Common myeloid progenitor, CD34-positive (primary cell): ENCODE results near the gene MBOAT1.

Experiments used
- CTCF ChIA-PET: fragments of 350-600 bp; sonication (Branson Sonifier 250); formaldehyde crosslinking; loops from one replicate; lab custom pipeline; 2021; ENCODE audit warnings: antibody characterized with exemption; lab: Charles Lee
- POLR2A ChIA-PET: fragments of 350-600 bp; sonication (Branson Sonifier 250); formaldehyde crosslinking; loops from one replicate; lab custom pipeline; 2021; ENCODE audit warnings: antibody characterized with exemption; lab: Charles Lee
- DNase-seq, 3 donors: peaks; one replicate each; pipeline versions ENCODE4 v3.0.0 to v3.0.0-alpha.2; 2013
- H3K27ac ChIP-seq, 2 experiments: 1 replicate in 1 of 2; 2 replicates in 1 of 2; pipeline ENCODE4 v1.7.0; 2013; ENCODE audit warnings: inconsistent platforms in 2 of 2, low read length in 2 of 2, mild to moderate bottlenecking in 2 of 2, low read depth in 1 of 2, moderate library complexity in 1 of 2; ENCODE audit not compliant: severe bottlenecking in 2 of 2, insufficient read depth in 1 of 2, poor library complexity in 1 of 2
- H3K27me3 ChIP-seq, 5 experiments: replicated peaks in 2 of 5; 1 replicate in 3 of 5; 2 replicates in 2 of 5; pipeline versions ENCODE4 v1.6.1 to v1.7.0; 2013; ENCODE audit warnings: low read length in 4 of 5, mild to moderate bottlenecking in 2 of 5, moderate library complexity in 2 of 5, inconsistent platforms in 1 of 5; ENCODE audit not compliant: insufficient read depth in 5 of 5, control insufficient read depth in 4 of 5
- H3K36me3 ChIP-seq, 4 experiments: 1 replicate in 2 of 4; 2 replicates in 2 of 4; pipeline versions ENCODE4 v1.6.1 to v1.7.0; 2013; ENCODE audit warnings: low read length in 3 of 4, control low read depth in 1 of 4, mild to moderate bottlenecking in 1 of 4; ENCODE audit not compliant: control insufficient read depth in 4 of 4, insufficient read depth in 4 of 4
- H3K4me1 ChIP-seq, 4 experiments: 1 replicate in 3 of 4; 2 replicates in 1 of 4; pipeline versions ENCODE4 v1.6.1 to v1.7.1; 2013; ENCODE audit warnings: low read length in 3 of 4, mild to moderate bottlenecking in 3 of 4, control low read depth in 1 of 4, inconsistent platforms in 1 of 4, moderate library complexity in 1 of 4; ENCODE audit not compliant: control insufficient read depth in 4 of 4, insufficient read depth in 4 of 4; ENCODE audit errors: control extremely low read depth in 1 of 4
- H3K4me3 ChIP-seq, 7 experiments: 1 replicate in 4 of 7; 2 replicates in 3 of 7; pipeline versions ENCODE4 v1.5.1 to v1.7.0; 2013; ENCODE audit warnings: mild to moderate bottlenecking in 7 of 7, low read length in 6 of 7, moderate library complexity in 6 of 7, inconsistent platforms in 2 of 7, low read depth in 2 of 7, control low read depth in 1 of 7; ENCODE audit not compliant: insufficient read depth in 4 of 7, control insufficient read depth in 1 of 7; ENCODE audit errors: extremely low read depth in 1 of 7
- H3K9me3 ChIP-seq, 5 experiments: 1 replicate in 4 of 5; 2 replicates in 1 of 5; pipeline versions ENCODE4 v1.6.1 to v1.7.1; 2013; ENCODE audit warnings: low read length in 4 of 5, mild to moderate bottlenecking in 2 of 5, inconsistent platforms in 1 of 5, low read depth in 1 of 5, moderate library complexity in 1 of 5; ENCODE audit not compliant: control insufficient read depth in 4 of 5, insufficient read depth in 2 of 5; ENCODE audit errors: control extremely low read depth in 1 of 5
- WGBS: methylation state at CpG from one replicate; pipeline ENCODE4 v1.1.5; 2013; ENCODE audit not compliant: insufficient coverage; 5-methylcytosine and 5-hydroxymethylcytosine counted together

The MBOAT1 gene

DNA sequence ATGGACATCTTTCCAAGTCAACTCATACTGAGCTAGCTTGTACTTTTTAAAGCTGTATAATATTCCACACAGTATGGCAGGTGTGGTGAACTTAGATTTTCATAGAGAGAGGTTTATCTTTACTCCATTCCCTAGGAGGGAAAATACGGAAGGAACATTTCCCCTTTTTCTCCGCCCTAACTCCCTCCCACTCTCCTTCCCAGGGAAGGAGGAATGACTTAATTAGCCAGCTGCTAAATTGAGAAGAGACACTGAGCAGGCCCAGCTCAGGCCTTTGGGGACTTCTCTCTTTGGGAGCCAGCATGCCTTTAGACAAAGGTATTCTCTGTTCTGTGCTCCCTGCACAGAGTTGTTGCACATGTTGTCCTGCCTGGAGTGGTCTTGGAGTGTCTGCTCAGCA, 46.1 kb downstream of the MBOAT1 start:
- WGBS = no CpG with 5 or more reads among the region's 2 CpGs
- Histone ChIP-seq H3K9me3 (no peaks in the 10 kb centered on the region), H3K27me3 (no peaks in the 10 kb centered on the region), H3K4me3 (no peak overlapping the region), H3K27ac (no peak overlapping the region), H3K36me3 (peaks cover 0 to 12% (median 5%) of the 10 kb centered on the region in 4 experiments), H3K4me1 (peaks cover 0 to 19% (median 15%) of the 10 kb centered on the region in 4 experiments)
- ChIA-PET CTCF (no interaction called here), POLR2A (no interaction called here)
- DNase-seq = no peak

DNA sequence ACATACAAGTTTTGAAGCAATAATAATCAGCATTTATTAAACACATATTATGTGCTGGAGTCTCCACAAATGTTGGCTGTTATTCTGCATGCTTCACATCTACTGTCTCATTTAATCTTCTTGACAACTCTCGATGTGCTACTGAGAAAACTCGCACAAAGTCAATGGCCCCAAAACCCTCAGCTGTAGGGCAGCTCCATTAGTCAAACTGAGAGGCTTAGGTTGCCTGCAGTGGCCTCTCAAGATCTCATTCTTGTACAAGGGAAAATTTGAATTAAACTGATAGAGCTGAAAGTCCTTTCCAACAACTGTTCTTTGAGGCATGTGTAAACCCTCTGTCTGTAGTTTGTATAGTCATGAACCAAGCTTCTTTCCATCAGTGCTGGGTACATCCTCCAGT, 49.8 kb downstream of the MBOAT1 start:
- H3K4me1 ChIP-seq = no peaks in the 10 kb centered on the region
- no peak overlapping the region for H3K4me3 ChIP-seq
- ChIA-PET CTCF (interaction anchor here (1.0 kb wide), 1 partner anchor 8 kb away, joined by 3 read pairs; no protein-coding TSS in a partner anchor), POLR2A (no interaction called here)
- no peak for DNase-seq
- no peaks in the 10 kb centered on the region for H3K9me3 ChIP-seq
- peaks cover 0 to 12% (median 5%) of the 10 kb centered on the region in 4 experiments for H3K36me3 ChIP-seq
- 100% methylated on average over 1 of the region's 2 CpGs for WGBS
- H3K27me3 ChIP-seq = no peaks in the 10 kb centered on the region
- H3K27ac ChIP-seq = no peak overlapping the region

DNA sequence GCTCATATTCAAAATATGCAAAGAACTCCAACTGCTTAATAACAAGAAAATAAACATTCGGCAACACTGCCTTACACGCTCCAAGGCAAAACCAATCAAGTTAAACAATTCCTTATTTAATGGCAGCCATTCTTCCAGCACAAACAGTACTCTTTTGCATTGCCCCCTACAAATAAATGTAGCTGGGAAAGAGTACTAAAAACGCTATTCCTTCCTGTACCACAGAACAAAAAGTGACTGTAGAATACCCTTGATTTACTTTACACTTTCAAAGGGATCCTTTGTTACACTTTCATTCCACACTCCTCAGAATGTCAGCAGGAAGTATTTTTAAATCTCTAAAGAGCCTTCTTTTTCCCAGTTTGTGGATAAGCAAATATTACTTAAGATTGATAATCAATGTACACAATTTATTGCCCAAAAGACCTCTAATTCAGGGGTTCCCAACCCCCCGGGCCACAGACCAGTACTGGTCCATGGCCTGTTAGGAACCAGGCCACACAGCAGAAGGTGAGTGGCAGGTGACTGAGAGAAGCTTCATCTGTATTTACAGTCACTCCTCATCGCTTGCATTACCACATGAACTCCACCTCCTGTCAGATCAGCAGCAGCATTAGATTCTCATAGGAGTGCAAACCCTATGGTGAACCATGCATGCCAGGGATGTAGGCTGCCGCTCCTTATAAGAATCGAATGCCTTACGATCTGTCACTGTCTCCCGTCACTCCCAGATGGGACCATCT, 51.6 kb downstream of the MBOAT1 start:
- ChIA-PET CTCF (no interaction called here), POLR2A (no interaction called here)
- DNase-seq = no peak
- Histone ChIP-seq H3K36me3 (peaks cover 0 to 7% (median 2%) of the 10 kb centered on the region in 4 experiments), H3K27ac (no peak overlapping the region), H3K4me3 (no peak overlapping the region), H3K27me3 (no peaks in the 10 kb centered on the region), H3K9me3 (no peaks in the 10 kb centered on the region), H3K4me1 (no peaks in the 10 kb centered on the region)
- WGBS = 97% methylated on average over 5 of the region's 9 CpGs

DNA sequence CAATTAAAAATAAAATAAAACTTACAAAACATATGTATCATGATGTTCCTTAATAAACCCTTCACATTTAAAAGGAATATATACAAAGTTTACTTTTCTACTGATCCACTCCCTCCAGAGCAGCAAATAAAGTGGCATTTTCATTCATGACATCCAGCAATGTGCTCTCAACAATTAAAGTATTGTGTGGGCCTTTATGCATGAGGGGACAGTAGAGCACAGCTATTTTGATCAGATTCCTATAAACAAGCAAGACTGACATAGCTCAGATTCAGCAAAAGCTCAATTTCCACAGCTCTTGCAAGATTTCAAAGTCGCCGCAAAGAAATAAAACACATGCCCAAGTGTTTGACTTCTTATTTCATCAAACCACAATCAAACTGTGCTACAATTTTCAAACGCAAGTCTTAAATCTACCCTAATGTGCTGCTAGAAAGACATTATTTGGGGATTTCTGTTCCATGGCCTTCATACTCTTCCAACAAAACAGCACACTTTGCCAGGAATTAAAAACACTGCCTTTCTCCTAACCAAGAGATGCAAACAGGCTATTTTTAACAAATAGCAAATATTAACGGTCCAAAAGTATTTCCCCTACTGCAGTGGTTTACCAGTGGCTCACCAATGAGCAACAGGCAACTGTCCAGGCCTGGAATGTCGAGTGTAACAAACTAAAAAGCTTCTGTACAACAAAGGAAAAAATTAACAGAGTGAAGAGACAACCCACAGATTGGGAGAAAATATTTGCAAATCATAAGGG, 52.3 kb downstream of the MBOAT1 start:
- Histone ChIP-seq H3K36me3 (peaks cover 0 to 4% (median 2%) of the 10 kb centered on the region in 4 experiments), H3K27ac (no peak overlapping the region), H3K4me1 (no peaks in the 10 kb centered on the region), H3K4me3 (no peak overlapping the region), H3K27me3 (no peaks in the 10 kb centered on the region), H3K9me3 (no peaks in the 10 kb centered on the region)
- 70% methylated on average over 4 of the region's 5 CpGs for WGBS
- DNase-seq = no peak
- CTCF ChIA-PET = no interaction called here
- POLR2A ChIA-PET = no interaction called here

DNA sequence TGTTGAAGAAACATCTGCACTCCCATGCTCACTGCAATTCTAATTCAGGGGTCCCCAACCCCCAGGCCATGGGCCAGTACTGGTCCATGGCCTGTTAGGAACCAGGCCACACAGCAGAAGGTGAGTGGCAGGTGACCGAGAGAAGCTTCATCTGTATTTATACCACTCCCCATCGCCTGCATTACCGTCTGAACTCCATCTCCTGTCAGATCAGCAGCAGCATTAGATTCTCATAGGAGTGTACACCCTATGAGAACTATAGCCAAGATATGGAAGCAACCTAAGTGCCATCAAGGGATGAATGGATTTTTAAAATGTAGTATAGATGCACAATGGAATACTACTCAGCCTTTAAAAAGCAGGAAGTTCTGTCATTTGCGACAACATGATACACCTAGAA, 53.2 kb downstream of the MBOAT1 start:
- Histone ChIP-seq H3K4me1 (peaks cover 0 to 4% (median 1%) of the 10 kb centered on the region in 4 experiments), H3K36me3 (peaks cover 0 to 4% (median 3%) of the 10 kb centered on the region in 4 experiments), H3K4me3 (no peak overlapping the region), H3K27me3 (no peaks in the 10 kb centered on the region), H3K27ac (no peak overlapping the region), H3K9me3 (no peaks in the 10 kb centered on the region)
- DNase-seq = no peak
- ChIA-PET POLR2A (no interaction called here), CTCF (no interaction called here)
- WGBS = 72% methylated on average over 4 of the region's 4 CpGs

DNA sequence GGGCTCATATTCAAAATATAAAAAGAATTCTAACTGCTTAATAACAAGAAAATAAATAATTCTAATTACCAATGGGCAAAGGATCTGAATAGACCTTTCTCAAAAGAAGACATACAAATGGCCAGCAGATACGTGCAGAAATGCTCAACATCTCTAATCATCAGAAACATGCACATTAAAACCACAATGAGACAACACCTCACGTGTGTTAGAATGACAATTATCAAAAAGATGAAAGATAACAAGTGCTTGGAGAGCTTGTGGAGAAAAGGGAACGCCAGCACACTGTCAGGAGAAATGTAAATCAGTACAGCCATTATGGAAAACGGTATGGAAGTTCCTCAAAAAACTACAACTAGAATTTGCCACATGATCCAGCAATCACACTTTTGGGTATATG, 53.6 kb downstream of the MBOAT1 start:
- no peak for DNase-seq
- 93% methylated on average over 2 of the region's 4 CpGs for WGBS
- POLR2A ChIA-PET = no interaction called here
- CTCF ChIA-PET = no interaction called here
- Histone ChIP-seq H3K27ac (no peak overlapping the region), H3K36me3 (peaks cover 0 to 4% (median 3%) of the 10 kb centered on the region in 4 experiments), H3K27me3 (no peaks in the 10 kb centered on the region), H3K4me1 (peaks cover 0 to 4% (median 1%) of the 10 kb centered on the region in 4 experiments), H3K9me3 (no peaks in the 10 kb centered on the region), H3K4me3 (no peak overlapping the region)

DNA sequence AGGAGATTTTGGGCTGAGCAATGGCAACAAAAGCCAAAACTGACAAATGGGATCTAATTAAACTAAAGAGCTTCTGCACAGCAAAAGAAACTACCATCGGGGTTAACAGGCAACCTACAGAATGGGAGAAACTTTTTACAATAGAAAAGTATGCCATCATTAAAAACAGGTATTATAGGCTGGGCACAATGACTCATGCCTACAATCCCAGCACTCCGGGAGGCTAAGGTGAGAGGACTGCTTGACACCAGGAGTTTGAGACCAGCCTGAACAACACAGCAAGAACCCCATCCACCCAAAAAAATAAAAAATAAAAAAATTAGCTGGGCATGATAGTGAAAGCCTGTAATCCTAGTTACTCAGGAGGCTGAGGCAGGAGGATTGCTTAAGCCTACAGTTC, 55.4 kb downstream of the MBOAT1 start:
- Histone ChIP-seq H3K4me3 (no peak overlapping the region), H3K36me3 (peaks cover 0 to 3% (median under 1%) of the 10 kb centered on the region in 4 experiments), H3K4me1 (peaks cover 0 to 4% (median 1%) of the 10 kb centered on the region in 4 experiments), H3K27me3 (no peaks in the 10 kb centered on the region), H3K9me3 (no peaks in the 10 kb centered on the region), H3K27ac (no peak overlapping the region)
- ChIA-PET POLR2A (no interaction called here), CTCF (interaction anchor here (0.9 kb wide), 1 partner anchor 30 kb away, joined by 3 read pairs; no protein-coding TSS in a partner anchor)
- no peak for DNase-seq
- WGBS = 100% methylated on average over 1 of the region's 2 CpGs
